Neural cell (in vitro differentiated cells): ENCODE data around the gene HSF4. TPM values are rescaled to one million over a fixed set of nuclear protein-coding genes. Genes with fewer than 3 reads are reported as not detected.

Experiments used
- H2AFZ ChIP-seq: fragments of 200-600, 300-800 bp; sonication (generic), shearing (Covaris generic); 2 replicates; pipeline ENCODE4 v1.6.0; 2014; ENCODE audit warnings: low read depth, mild to moderate bottlenecking, antibody characterized with exemption, low read length, moderate library complexity
- H3F3A ChIP-seq: fragments of 200-600 bp; shearing (Covaris generic); 2 replicates; pipeline ENCODE4 v1.6.1; 2016; ENCODE audit warnings: mild to moderate bottlenecking, moderate library complexity, mixed read lengths, antibody characterized with exemption, low read length; ENCODE audit not compliant: insufficient read depth, poor library complexity, severe bottlenecking
- H3K27ac ChIP-seq: fragments of 200-600, 300-800 bp; sonication (generic), shearing (Covaris generic); 2 replicates; pipeline ENCODE4 v1.5.1; 2014; ENCODE audit warnings: mild to moderate bottlenecking, low read length, moderate library complexity
- H3K27me3 ChIP-seq: fragments of 300-800, 200-600 bp; sonication (generic), shearing (Covaris generic); 2 replicates; pipeline ENCODE4 v1.6.0; 2014; ENCODE audit warnings: mild to moderate bottlenecking, low read depth, low read length, moderate library complexity; ENCODE audit not compliant: insufficient read depth
- H3K36me3 ChIP-seq: fragments of 300-800, 200-600 bp; sonication (generic), shearing (Covaris generic); 2 replicates; pipeline ENCODE4 v1.5.1; 2014; ENCODE audit warnings: mild to moderate bottlenecking, antibody characterized with exemption, low read length, moderate library complexity; ENCODE audit not compliant: insufficient read depth
- H3K4me2 ChIP-seq: fragments of 300-800, 200-600 bp; sonication (generic), shearing (Covaris generic); 2 replicates; pipeline ENCODE4 v1.6.0; 2014; ENCODE audit warnings: mild to moderate bottlenecking, low read length
- H3K4me3 ChIP-seq: fragments of 300-800, 200-600 bp; sonication (generic), shearing (Covaris generic); 2 replicates; pipeline ENCODE4 v1.5.1; 2014; ENCODE audit warnings: mild to moderate bottlenecking, low read length, moderate library complexity
- H3K79me2 ChIP-seq: fragments of 200-600 bp; shearing (Covaris generic); replicated peaks from 2 replicates; pipeline ENCODE4 v1.6.0; 2014; ENCODE audit warnings: mild to moderate bottlenecking, low read length, moderate library complexity; ENCODE audit not compliant: insufficient read depth
- H3K9ac ChIP-seq: fragments of 300-800, 200-600 bp; sonication (generic), shearing (Covaris generic); 2 replicates; pipeline ENCODE4 v1.6.1; 2016; ENCODE audit warnings: mild to moderate bottlenecking, low read length, mixed read lengths
- H3K9me2 ChIP-seq: fragments of 200-600 bp; shearing (Covaris generic); 2 replicates; pipeline ENCODE4 v1.6.1; 2016; ENCODE audit warnings: mild to moderate bottlenecking, low read length, mixed read lengths; ENCODE audit not compliant: insufficient read depth
- H3K9me3 ChIP-seq: fragments of 200-600, 300-800 bp; sonication (generic), shearing (Covaris generic); 2 replicates; pipeline ENCODE4 v1.6.1; 2016; ENCODE audit warnings: mild to moderate bottlenecking, mixed run types, low read length, moderate library complexity, mixed read lengths
- H4K20me1 ChIP-seq: fragments of 200-600 bp; shearing (Covaris generic); 2 replicates; pipeline ENCODE4 v1.6.1; 2016; ENCODE audit warnings: mild to moderate bottlenecking, mixed run types; ENCODE audit not compliant: insufficient read depth
- EP300 ChIP-seq: fragments of 450-650 bp; conservative IDR thresholded peaks from 2 replicates; pipeline ENCODE4 v1.6.1; 2014; ENCODE audit warnings: antibody characterized with exemption, mild to moderate bottlenecking, moderate library complexity; ENCODE audit not compliant: poor library complexity, severe bottlenecking
- EZH2 ChIP-seq: fragments of 200-600, 300-800 bp; shearing (Covaris generic), sonication (generic); IDR thresholded peaks from 2 replicates; pipeline ENCODE4 v1.6.1; 2014; ENCODE audit warnings: antibody characterized with exemption, low read length, borderline replicate concordance, mild to moderate bottlenecking; ENCODE audit not compliant: insufficient read depth, poor library complexity, severe bottlenecking
- MXI1 ChIP-seq: fragments of 450-650 bp; conservative IDR thresholded peaks from 2 replicates; pipeline ENCODE4 v1.6.1; 2014; ENCODE audit warnings: antibody characterized with exemption, mild to moderate bottlenecking; ENCODE audit not compliant: poor library complexity, severe bottlenecking
- POLR2AphosphoS5 ChIP-seq: IDR thresholded peaks from 2 replicates; pipeline ENCODE4 v1.6.1; 2012
- RAD21 ChIP-seq: fragments of 450-650 bp; conservative IDR thresholded peaks from 2 replicates; pipeline ENCODE4 v1.6.1; 2014; ENCODE audit warnings: antibody characterized with exemption, mild to moderate bottlenecking, moderate library complexity
- SMC3 ChIP-seq: fragments of 450-650 bp; conservative IDR thresholded peaks from 2 replicates; pipeline ENCODE4 v1.6.1; 2014; ENCODE audit warnings: antibody characterized with exemption, mild to moderate bottlenecking, moderate library complexity; ENCODE audit not compliant: poor library complexity
- TAF1 ChIP-seq: IDR thresholded peaks from 2 replicates; pipeline ENCODE4 v1.6.1; 2012; ENCODE audit warnings: low read depth
- polyA plus RNA-seq: library from polyadenylated mRNA; depleted of rRNA; stranded (reverse); fragments of >200 nt; gene quantifications from 2 replicates; pipeline ENCODE4 v1.2.3, GENCODE V29; 2014
- TF ChIP-seq, protein P1 (sequence below): fragments of 450-650 bp; IDR thresholded peaks from 2 replicates; pipeline ENCODE4 v1.5.1; 2014; ENCODE audit warnings: antibody characterized with exemption, mild to moderate bottlenecking, moderate library complexity; ENCODE audit not compliant: poor library complexity, severe bottlenecking
- TF ChIP-seq, protein P2 (sequence below): IDR thresholded peaks from 2 replicates; pipeline ENCODE4 v1.6.1; 2012; ENCODE audit warnings: borderline replicate concordance

Gene HSF4
- polyA plus RNA-seq, 1 donor from 2014 or later = 12.7 TPM

DNA sequence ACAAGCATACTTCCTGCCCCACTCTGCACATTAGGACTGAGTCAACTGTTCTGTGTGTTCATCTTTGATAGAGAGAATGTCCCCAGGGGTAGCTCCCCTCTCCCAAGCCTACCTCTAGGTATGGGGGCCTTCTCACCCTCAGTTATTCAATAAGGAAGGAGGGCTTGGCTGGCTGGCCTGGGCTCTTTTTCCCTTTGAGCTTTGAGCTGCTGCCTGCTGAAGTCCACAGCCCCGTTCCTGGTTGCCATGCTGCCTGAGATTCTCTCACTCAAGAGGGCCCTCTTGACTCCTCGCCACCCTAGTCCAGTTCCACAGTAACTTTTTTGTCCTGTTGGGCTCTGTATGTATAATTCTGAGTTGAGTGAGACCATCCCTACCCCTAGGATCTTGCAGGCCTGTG is 18.8 kb upstream of the HSF4 start:
- H3K36me3 ChIP-seq = peaks cover 6% of the 10 kb centered on the region
- peaks cover 24% of the 10 kb centered on the region for H3K27me3 ChIP-seq
- no peak overlapping the region for H2AFZ ChIP-seq
- H3K4me3 ChIP-seq = no peak overlapping the region
- H3K9me3 ChIP-seq = peaks cover 3% of the 10 kb centered on the region
- no peaks in the 10 kb centered on the region for H3K9me2 ChIP-seq
- no peak overlapping the region for H3K9ac ChIP-seq
- TF ChIP-seq POLR2AphosphoS5 (no peak), EP300 (no peak), RAD21 (no peak), MXI1 (no peak), TAF1 (no peak), EZH2 (no peak), SMC3 (no peak)
- TF ChIP-seq, protein P1, sequence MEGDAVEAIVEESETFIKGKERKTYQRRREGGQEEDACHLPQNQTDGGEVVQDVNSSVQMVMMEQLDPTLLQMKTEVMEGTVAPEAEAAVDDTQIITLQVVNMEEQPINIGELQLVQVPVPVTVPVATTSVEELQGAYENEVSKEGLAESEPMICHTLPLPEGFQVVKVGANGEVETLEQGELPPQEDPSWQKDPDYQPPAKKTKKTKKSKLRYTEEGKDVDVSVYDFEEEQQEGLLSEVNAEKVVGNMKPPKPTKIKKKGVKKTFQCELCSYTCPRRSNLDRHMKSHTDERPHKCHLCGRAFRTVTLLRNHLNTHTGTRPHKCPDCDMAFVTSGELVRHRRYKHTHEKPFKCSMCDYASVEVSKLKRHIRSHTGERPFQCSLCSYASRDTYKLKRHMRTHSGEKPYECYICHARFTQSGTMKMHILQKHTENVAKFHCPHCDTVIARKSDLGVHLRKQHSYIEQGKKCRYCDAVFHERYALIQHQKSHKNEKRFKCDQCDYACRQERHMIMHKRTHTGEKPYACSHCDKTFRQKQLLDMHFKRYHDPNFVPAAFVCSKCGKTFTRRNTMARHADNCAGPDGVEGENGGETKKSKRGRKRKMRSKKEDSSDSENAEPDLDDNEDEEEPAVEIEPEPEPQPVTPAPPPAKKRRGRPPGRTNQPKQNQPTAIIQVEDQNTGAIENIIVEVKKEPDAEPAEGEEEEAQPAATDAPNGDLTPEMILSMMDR = no peak
- TF ChIP-seq, protein P2, sequence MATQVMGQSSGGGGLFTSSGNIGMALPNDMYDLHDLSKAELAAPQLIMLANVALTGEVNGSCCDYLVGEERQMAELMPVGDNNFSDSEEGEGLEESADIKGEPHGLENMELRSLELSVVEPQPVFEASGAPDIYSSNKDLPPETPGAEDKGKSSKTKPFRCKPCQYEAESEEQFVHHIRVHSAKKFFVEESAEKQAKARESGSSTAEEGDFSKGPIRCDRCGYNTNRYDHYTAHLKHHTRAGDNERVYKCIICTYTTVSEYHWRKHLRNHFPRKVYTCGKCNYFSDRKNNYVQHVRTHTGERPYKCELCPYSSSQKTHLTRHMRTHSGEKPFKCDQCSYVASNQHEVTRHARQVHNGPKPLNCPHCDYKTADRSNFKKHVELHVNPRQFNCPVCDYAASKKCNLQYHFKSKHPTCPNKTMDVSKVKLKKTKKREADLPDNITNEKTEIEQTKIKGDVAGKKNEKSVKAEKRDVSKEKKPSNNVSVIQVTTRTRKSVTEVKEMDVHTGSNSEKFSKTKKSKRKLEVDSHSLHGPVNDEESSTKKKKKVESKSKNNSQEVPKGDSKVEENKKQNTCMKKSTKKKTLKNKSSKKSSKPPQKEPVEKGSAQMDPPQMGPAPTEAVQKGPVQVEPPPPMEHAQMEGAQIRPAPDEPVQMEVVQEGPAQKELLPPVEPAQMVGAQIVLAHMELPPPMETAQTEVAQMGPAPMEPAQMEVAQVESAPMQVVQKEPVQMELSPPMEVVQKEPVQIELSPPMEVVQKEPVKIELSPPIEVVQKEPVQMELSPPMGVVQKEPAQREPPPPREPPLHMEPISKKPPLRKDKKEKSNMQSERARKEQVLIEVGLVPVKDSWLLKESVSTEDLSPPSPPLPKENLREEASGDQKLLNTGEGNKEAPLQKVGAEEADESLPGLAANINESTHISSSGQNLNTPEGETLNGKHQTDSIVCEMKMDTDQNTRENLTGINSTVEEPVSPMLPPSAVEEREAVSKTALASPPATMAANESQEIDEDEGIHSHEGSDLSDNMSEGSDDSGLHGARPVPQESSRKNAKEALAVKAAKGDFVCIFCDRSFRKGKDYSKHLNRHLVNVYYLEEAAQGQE = no peak
- no peak overlapping the region for H3K4me2 ChIP-seq
- no peaks in the 10 kb centered on the region for H4K20me1 ChIP-seq
- H3K79me2 ChIP-seq = no peaks in the 10 kb centered on the region
- H3K27ac ChIP-seq = no peak overlapping the region
- no peaks in the 10 kb centered on the region for H3F3A ChIP-seq

DNA sequence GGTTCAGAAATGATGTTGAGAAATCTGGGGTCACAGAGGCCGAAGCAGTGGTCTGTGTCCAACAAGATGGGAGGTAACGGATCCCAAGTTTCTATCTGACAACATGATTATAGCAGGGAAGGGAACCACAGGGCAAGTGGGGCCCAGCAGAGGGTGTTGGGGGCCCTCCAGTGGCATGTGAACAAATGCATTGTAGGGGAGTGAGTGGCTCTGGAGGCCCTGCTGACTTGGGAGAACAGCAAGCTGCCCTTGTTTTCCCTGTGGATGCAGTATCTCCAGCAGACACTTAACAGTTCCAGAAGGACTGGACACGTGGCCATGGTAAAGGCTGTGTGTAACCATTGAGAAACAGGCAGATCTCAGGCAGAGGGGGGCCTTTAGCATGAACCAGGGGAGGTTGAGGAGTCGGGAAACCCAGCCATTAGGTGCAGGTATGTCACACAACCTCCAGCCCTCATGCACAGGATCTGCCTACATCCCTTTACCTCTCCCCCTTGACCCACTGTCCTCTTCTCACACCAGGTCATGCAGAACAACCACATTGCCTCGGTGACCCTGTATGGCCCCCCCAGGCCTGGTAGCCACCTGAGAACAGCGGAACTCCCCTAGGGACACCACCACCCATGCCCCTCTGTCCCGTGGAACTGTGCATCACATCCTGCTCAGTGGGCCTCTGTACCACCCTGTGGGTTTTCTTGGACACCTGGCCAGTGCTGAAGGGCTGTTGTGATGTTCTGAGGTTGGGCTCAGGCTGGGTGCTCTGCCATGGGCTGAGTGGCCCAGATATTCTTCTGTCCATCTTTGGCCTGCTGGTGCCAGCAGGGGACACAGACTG is 17.8 kb upstream of the HSF4 start:
- no peak overlapping the region for H3K27ac ChIP-seq
- no peaks in the 10 kb centered on the region for H3K79me2 ChIP-seq
- H3K9me2 ChIP-seq = no peaks in the 10 kb centered on the region
- TF ChIP-seq MXI1 (no peak), EZH2 (no peak), EP300 (no peak), SMC3 (no peak), POLR2AphosphoS5 (no peak), TAF1 (no peak), RAD21 (no peak)
- TF ChIP-seq, protein P1 = no peak
- TF ChIP-seq, protein P2 = no peak
- H3K4me2 ChIP-seq = no peak overlapping the region
- no peak overlapping the region for H3K9ac ChIP-seq
- peaks cover 3% of the 10 kb centered on the region for H3K9me3 ChIP-seq
- H3K27me3 ChIP-seq = peaks cover 34% of the 10 kb centered on the region
- no peaks in the 10 kb centered on the region for H3F3A ChIP-seq
- peaks cover 4% of the 10 kb centered on the region for H3K36me3 ChIP-seq
- no peak overlapping the region for H2AFZ ChIP-seq
- no peaks in the 10 kb centered on the region for H4K20me1 ChIP-seq
- no peak overlapping the region for H3K4me3 ChIP-seq
